Suppressor macrophage (primary cell): ENCODE measurements around the gene ACER2.
"Not testable (repeated sequence)": the region's sequence is repeated elsewhere in the genome, so short reads cannot be mapped to it uniquely, and the experiment has no call there.

Experiments used
- DNase-seq, 4 experiments: peaks; one replicate each; pipeline ENCODE4 v3.0.0-alpha.2; 2020 to 2022
- total RNA-seq, 17 experiments: gene quantifications; one replicate each; lab custom pipeline; 2026; ENCODE audit warnings: mixed read lengths in 6 of 17, inconsistent platforms in 3 of 17; lab: John Stamatoyannopoulos, UW

Gene ACER2
- 0.47 to 3.5 (median 1.6) reads per million in 17 experiments for total RNA-seq

DNA sequence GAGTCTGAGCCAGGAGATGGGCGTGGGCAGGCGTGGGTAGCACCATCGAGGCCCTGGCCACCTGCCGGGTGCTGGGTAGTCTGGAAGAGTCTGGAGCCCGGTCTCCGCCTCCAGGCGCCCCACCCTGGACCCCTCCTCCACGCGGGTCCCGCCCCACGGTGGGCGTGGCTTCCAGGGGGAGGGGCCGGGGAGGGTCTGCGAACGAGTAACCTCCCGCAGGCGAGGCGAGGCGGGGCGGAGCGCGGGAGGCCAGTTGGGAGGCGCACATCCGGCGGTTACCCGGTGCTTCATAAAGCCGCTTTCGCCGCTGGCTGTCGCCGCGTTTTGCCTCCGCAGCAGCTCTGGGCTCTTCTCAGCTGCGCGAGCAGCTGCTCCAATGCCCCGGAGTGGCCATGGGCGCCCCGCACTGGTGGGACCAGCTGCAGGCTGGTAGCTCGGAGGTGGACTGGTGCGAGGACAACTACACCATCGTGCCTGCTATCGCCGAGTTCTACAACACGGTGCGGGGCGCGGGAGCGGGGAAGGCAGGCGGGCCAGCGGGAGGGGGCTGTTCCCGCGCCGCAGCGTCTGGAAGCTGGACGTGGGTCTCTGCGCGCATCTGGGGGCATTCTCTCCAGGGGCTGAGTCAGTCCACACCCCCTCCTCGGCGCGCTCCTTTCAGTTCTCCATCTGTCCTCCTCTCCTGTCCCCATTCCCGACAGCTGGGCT, at the start of gene ACER2:
Gene ACER2 (plus strand): TSS at position 317 of the 708 bp plus-strand sequence. CDS start 76 bp downstream, at position 393.
- DNase-seq: peak; percentile 85 to 95 (median 91)

DNA sequence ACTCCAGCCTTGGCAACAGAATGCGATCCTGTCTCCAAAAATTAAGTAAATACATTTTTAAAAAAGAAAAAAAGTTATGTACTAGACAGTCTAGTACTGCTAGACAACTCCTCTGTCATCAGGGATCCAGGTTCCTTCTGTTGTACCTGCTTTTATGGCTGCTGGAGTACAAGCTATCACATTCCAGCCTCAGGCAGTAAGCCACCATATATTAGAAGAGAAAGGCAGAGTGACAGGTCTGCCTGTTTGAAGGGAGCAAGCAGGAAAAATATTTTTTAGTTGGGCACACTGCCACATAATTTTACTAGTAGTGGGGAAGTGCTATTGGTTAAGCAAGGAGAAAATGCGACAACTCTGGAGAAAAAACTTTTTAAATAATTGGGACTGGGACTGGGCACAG, 39.7 kb upstream of the ACER2 start:
- DNase-seq: no peak

DNA sequence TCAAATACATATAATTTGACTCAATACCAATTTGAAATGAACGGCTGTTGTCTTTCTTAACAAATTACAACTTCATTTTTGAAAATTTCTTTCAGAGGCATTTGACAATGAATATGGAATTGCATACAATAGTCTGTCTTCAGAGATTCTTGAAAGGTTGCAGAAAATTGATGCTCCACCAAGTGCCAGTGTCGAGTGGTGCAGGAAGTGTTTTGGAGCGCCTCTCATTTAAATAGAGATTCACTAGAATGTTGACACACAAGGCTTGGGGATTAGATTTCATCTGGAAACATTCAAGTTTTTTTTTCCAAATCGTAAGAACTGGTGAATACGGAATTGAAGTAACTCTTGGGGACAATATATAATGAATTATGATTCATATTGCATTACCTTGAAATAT, 36.9 kb upstream of the ACER2 start:
- no peak for DNase-seq

DNA sequence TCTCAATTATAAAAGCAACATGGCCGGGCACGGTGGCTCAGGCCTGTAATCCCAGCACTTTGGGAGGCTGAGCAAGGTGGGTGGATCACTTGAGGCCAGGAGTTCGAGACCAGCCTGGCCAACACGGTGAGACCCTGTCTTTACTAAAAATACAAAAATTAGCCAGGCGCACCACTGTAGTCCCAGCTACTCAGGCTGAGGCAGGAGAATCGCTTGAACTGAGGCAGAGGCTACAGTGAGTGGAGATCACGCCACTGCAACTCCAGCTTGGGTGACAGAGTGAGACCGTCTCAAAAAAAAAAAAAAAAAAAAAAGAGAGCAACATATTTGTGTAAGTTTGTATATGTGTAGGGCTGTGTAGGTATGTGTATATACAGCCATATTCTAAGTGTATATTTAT, 36.2 kb upstream of the ACER2 start:
- no peak for DNase-seq

DNA sequence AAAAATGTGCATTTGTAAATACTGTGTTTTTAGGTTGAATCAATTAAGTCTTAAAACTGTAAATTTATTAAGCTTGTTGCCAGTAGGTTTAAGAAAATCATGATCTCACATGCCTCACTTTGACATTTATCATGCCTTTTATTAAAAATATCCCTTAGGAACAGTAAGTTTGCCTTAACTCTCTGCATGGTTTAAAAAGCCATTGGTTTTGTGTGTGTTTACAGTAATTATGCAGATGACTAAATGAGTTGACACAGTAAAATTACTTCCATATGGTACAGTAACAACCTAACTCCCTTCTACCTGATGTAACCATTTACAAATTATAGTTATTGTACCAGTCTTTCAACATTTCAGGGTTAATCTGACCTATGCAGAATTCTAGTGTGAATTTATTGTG, 35.3 kb upstream of the ACER2 start:
- DNase-seq: no peak

DNA sequence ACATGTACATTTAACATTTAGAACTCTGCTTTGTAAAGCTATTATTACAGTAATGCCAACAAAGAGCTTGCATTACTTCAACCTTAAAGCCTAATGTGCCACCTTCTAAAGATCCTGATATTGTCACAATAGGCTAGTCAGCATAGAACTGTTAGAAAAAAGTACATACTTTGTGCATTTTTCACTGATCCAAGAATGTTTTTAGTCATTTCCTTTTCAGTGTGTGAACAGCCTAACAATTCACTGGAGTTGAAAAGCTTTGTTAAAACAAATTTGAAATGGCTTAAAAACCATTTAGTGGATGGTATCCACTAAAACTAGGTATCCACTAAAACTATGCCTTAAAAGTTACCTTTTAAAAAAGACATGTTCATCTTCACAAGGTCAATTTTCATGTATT, 33.3 kb upstream of the ACER2 start:
- DNase-seq: no peak

DNA sequence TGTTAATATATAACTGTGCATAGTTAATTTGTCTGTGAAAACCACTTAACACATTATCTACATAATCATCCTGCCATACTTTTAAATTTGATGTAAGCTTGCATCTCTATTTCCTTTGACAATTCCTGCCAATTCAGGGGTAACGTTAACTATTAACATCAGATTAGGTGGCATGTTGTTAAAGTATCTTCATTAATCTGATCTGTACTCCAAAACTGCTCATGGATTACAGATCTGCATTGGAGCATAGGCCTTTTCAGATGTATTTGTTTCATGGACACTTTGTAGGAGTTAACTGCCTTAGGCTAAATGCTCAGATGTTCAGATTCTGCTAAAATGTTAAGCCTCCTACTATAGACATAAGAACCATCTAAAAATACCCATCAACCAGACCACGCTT, 31.9 kb upstream of the ACER2 start:
- DNase-seq: no peak

DNA sequence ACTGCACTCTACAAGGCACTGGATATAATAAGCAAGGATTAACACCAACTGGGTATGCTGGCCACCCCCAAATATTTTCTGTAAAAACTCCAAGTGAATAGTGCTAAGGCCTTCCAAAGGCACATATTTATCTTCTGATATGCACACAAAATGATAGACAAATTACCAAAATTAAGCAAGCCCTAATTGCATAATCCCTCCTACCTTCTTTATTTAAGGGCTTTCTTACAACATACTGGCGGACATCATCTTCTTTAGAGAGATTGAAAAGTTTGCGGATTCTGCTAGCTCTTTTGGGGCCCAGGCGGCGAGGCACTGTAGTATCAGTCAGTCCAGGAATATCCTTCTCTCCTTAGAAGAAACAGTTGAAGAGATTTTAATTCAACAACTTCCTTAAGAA, 30.6 kb upstream of the ACER2 start:
- DNase-seq: peak; percentile 21 to 51 (median 36)

DNA sequence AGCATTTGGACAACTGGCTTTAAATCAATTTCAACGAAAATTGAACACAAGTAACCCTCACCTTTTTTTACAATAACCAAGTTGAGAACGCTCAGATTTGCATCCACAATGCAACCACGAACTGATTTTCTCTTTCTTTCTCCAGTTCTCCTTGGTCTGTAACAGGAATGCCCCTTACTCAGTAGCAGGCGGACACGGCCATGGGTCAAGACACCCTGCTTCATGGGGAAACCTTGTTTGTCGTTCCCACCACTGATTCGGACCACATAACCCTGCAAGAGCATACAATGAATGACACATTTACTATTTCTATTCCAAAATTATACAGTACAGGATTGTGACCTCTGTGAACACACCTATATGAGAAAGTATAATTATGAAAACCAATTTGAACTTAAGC, 30.2 kb upstream of the ACER2 start:
- DNase-seq: no peak

DNA sequence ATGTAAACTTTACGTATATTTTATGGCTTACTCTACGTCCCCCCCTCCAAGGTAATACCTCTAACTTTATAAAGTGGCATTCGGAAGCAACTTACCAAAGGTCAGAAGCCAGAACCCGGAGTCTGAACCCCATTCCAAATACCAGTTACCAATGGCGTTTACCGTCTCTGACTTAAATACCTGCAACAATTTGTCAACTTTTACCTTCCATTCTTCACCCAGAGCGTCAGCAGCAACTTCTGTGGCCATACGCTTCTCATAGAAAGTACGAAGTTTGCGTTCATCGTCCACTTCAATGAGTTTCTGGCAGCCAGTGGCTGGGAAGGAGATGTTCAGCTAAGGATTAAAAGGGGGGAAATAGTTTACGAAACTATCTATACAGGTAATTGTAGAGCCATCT, 29.5 kb upstream of the ACER2 start:
- peak in 2 of 4 experiments; percentile 16 to 18 for DNase-seq

DNA sequence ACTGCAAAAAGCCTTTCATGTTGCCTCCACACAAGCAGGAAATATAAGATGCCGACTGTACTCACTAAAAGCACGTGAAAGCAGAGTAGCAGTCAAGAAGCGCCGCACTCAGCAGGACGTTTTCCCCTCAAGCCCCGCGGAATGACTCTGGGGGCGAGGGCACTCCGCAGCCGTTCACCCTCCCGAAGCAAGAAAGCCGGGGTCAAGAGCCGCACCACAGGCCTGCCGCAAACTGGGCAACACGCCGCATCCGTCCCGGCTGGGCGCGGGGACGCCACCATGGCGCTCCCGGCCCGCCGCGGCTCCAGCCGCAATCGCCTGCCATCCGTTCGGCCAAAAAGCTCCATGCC, 29.1 kb upstream of the ACER2 start:
- peak in 1 of 4 experiments; percentile 60 for DNase-seq

DNA sequence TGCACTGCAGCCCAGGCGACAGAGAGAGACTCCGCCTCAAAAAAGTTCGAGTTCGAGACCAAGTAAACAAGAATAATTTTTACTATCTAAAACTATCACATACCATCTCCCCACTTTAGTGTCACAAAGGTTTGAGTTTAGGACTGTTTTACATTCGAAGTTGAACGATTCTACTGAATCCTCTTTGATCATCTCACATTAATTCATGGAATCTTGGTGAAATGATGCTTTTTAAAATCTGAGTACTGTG, 28.1 kb upstream of the ACER2 start:
- DNase-seq: no peak

DNA sequence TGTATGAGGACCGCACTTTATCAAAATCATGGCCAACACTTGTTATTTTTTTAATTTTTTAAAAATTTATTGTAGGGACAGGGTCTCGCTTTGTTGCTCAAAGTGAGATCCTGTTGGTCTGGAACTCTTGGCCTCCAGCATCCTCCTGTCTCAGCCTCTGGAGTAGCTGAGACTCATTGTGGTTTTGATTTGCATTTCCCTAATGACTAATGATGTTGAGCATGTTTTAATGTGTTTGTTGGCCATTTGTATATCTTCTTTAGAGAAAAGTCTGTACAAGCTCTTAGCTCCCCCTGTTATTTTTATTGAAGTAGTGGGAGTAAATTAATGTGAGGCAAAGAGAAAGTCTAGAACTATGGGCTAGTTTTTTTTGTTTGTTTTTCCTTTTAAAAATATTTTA, 27.2 kb upstream of the ACER2 start:
- DNase-seq: no peak

DNA sequence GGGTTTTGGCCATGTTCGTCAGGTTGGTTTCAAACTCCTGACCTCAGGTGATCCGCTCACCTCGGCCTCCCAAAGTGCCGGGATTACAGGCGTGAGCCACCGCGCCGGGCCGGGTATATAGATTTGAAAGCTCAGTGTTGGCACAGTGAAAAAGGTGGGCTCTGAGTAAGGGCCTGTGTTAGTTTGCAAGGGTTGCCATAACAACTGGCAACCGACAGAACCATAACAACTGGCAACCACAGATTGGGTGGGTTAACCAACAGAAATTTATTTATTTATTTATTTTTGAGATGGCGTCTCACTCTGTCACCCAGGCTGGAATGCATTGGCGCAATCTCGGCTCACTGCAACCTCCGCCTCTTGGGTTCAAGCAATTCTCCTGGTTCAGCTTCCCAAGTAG, 23.6 kb upstream of the ACER2 start:
- DNase-seq: not testable (repeated sequence)

DNA sequence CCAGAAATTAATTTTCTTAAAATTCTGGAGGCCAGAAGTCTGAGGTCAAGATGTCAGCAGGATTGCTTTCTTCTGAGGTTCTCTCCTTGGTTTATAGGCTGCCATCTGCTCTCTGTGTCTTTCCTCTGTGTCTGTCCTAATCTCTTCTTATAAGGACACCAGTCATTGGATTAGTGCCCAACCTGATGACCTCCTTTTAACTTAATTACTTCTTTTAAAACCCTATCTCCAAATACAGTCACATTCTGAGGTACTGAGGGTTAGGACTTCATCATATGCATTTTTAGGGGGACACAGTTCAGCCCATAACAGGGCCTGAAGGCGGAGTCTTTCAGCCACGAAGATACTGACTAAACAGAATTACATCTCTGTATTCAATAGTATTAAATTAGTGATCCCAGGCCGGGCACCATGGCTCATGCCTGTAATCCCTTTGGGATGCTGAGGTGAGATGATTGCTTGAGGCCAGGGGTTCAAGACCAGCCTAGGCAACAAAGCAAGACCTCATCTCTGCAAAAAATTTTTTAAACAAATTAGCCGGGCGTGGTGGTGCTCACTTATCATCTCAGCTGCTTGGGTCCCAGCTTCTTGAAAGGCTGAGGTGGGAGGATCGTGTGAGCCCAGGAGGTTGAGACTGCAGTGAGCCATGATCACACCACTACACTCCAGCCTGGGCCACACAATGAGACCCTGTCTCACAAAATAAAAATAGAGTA, 22.9 kb upstream of the ACER2 start:
- DNase-seq: no peak

DNA sequence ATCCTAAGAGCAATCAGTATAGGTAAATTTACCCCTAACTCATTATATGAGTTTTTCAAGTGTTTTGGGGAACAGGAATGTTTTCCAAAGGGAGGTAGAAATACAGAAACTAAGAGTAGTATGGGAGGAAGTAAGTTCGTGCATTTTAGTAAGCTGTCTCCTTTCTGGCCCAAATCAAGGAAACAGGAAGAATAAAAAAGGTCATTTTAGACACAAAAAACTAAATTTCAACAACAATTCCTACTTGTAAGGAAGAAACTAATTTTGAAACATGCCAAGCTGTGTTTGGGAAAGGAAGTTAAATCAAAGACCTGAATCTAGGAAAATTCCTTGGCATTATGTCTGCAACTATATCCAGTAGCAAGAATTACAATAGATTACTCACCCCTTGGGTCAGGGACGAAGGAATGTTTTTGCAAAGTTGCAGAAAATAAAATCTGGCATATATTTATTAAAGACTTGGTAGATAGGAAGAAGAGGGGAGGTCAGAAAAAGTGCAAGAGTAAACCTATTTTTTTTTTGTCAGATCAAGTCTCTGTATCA, 22.2 kb upstream of the ACER2 start:
- peak in 2 of 4 experiments; percentile 29 to 44 for DNase-seq

DNA sequence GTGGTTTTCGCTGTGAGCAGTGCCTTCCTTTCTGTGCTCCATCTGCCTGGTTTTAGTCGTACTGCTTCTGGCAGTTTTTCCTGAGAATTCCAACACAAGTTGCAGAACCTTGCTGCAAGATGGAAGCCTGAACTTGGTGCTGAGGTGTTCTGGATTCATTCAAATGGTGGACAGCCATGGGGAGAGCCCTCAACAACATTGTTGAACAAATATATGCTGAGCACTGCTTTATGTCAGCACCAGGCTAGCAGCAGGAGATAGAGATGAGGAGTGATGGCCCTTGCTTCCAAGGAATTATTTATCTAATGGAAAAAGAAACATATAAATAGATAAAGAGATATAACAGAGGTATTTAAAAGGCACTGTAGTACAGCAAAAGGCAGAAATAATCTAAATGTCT, 21.5 kb upstream of the ACER2 start:
- DNase-seq: no peak

DNA sequence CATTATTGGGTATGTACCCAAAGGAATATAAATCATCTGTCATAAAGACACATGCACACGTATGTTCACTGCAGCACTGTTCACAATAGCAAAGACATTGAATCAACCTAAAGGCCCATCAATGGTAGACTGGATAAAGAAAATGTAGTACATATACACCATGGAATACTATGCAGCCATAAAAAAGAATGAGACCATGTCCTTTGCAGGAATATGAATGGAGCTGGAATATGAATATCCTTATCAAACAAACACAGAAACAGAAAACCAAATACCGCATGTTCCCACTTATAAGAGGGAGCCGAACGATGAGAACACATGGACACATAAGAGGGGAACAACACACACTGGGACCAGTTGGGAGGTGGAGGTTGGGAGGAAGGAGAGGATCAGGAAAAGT, 19.3 kb upstream of the ACER2 start:
- not testable (repeated sequence) for DNase-seq

DNA sequence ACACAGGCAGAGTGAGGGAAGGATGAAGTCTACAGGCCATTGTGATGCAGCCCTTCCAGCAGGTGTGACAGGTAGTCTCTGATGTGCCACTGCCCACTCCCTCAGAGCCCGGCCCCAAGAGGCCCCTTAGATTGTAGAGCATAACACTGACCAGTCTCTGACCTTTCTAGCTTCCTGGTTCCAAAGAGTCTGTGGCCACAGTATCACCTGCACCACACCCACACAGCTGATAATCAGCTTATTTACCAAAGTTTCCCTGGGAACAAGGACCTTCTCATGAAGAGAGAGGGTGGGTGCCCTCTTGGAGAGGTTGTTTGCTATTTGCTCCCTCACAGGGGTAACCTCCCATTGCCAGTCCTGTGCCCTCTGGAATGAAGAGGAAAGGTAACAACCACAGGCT, 11.0 kb upstream of the ACER2 start:
- no peak for DNase-seq

DNA sequence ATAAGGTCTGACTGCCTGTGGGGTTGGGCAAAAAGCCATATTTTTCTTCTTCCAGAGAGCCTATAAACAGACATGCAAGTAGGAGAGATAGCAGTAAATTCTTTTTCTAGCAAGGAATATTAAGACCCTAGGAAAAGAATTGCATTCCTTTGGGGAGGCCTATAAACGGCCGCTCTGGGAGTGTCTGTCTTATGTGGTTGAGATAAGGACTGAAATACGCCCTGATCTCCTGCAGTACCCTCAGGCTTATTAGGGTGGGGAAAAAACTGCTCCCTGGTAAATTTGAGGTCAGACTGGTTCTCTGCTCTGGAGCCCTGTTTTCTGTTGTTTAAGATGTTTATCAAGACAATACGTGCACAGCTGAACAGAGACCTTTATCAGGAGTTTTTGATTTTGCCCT, 5.6 kb upstream of the ACER2 start:
- DNase-seq: not testable (repeated sequence)

DNA sequence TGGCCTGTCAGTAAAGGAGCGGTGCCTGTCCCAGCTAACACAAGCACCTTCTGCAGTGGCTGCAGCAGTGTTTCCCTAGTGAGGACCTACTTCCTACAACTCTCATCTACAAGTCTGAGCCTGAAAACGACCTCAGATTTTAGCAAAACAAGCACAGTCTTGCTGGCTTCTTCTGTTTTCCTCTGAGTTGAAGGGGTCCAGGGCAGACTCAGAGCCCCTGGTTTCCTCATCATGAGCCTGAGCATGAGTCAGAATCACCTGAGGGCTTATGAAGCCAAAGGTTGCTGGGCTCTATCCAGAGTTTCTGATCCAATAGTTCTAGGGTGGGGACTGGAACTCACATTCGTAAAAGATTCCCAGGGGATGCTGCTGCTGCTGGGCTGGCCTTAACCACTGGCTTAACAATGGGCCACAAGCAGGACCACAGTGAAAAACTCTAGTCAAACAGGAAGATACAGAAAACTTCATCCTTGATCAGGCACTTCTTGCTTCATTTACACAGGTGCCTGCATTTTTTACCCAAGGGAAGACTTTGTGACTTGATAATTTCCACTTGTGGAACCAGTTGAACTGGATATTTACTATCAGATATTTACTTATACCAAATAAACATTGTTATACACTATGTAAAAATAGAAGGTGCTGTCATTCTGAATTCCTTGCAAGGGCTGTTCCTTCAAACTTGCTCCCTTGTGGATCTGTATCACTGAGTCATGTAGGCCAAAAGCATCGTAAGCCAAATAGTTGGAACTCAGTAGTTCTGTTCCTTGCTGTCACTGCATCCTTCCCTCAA, 4.3 kb upstream of the ACER2 start:
- no peak for DNase-seq

DNA sequence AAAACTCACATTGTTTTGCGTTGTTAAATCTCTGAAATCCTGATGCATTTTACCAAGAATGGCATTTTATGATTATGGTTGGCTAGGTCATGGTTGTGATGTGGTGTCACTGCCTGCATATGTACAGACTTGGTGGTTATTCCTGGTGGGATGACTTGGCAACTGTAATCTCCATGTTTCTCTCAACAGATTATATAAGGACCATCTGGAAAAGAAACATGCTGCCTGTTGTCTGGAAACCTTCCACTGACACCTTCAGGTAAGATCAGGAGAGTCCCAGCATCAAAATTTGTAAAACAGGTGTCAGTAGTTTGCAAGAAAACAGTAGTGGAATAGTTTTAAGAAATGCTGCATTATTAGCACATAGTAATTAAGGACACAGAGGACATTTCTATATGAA, 3.0 kb upstream of the ACER2 start:
- DNase-seq: no peak

DNA sequence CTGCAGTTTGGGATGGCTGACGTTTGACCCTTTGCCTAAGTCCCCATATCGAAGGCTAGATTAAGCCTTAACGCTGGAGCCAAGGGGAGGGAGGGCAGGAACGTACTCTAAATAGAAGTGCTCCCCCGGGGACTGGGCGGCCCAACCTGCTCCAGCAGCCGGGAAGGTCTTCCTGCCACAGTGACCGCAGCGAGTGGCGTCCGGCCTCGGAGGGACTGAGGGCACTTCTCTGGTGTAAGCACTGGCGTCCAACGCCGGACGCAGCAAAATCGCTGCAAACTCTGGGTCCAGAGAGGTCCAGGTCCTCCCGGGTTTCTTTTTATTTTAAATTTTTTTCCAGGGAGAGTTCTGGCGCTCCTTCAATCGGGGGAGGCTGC, 505 bp upstream of the ACER2 start:
- DNase-seq: peak in 1 of 4 experiments; percentile 11
